ENCODE data around the gene TMEM145.

TMEM145 gene

DNA sequence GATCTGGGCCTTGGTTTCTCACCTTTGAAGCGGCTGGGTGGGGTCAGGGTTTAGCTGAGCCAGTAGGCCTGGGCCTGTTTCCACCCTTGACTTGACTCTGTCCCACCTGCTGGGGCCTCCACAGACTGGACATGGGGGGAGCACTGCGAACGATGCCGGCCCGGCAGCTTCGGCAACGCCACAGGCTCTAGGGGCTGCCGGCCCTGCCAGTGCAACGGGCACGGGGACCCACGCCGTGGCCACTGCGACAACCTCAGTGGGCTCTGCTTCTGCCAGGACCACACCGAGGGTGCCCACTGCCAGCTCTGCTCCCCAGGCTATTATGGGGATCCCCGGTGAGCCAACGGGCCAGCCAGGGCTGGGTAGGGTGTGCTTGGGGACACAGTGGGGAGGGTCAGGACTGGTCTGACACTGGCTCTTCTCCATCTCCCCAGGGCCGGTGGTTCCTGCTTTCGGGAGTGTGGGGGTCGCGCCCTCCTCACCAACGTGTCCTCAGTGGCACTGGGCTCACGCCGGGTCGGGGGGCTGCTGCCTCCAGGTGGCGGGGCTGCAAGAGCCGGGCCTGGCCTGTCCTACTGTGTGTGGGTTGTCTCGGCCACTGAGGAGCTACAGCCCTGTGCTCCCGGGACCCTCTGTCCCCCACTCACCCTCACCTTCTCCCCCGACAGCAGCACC, 40.4 kb downstream of the TMEM145 start:
- no peak overlapping the region for H3K27ac ChIP-seq

DNA sequence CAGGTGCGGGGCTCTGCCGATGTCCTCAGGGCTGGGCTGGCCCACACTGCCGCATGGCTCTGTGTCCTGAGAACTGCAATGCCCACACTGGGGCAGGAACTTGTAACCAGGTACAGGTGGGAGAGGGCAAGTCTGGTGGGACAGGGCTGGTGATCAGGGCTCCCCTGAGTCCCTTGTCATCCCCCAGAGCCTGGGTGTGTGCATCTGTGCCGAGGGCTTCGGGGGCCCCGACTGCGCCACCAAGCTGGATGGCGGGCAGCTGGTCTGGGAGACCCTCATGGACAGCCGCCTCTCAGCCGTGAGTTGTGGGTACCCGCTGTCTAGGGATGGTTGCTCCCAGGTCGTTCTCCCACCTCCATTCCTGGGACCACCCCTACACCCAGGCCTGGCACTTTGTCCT, 42.8 kb downstream of the TMEM145 start:
- H3K27ac ChIP-seq: no peak overlapping the region
- DNase-seq (ENCODE audit: low read depth, low spot score): no peak

More for the DNA sequence above, 40.4 kb downstream of the TMEM145 start:
- no peak for DNase-seq (ENCODE audit: low read depth, low spot score)

- H3K27ac ChIP-seq: no peak overlapping the region
- no peak for DNase-seq (ENCODE audit: low read depth, low spot score)
Measured at GRCh38 chr19:42356686-42357085, 43.6 kb downstream of the TMEM145 start.

- H3K27ac ChIP-seq: no peak overlapping the region
- no peak for DNase-seq (ENCODE audit: low read depth, low spot score)
Measured at GRCh38 chr19:42357290-42357689, 44.2 kb downstream of the TMEM145 start.

DNA sequence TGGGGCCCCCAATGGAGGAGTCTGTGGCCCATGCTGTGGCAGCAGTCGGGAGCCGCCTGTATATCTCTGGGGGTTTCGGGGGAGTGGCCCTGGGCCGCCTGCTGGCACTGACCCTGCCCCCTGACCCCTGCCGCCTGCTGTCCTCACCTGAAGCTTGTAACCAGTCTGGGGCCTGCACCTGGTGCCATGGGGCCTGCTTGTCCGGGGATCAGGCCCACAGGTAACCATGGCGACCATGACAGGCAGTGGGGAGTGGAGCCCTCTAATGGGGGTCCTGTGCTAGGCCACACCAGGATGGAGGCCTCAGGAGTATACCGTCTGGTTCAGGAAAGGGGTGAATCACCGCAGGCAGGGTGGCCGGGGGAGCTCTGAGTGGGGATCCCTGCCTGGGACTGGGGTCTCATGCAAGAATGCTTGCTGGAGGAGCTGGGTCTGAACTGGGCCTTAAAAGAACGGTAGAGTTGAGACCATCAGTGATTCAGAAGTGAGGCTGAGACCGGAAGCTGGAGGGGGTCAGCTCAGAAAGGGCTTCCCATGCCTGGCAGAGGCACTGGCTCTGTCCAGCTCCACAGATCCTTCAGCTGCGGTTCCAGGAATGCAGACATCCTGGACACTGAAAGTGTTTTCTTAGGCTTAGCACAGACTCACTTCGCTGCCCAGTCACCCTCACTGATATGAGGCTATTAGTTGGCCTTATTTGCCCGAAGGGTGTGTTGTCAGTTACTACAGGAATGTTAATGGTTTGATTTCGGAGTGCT, 47.9 kb downstream of the TMEM145 start:
- no peak overlapping the region for H3K27ac ChIP-seq
- no peak for DNase-seq (ENCODE audit: low read depth, low spot score)

DNA sequence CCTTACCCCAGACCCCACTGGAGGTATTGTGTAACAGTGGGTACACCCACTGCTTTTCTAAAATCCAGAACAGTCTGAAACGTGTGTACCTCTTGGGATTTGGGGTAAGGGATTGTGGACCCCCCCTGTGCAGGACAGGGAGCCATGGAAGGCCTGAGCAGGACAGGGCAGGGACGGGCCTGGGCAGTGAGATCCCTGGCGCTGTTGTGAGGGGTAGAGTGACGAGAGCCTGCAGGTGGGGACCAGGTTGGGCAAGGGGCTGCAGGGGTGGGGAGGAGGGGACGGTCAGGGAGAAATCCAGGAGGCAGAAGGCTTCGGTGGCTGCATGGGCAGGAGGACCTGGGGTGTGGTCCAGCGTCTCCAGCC, 48.4 kb downstream of the TMEM145 start:
- H3K27ac ChIP-seq: no peak overlapping the region
- DNase-seq (ENCODE audit: low read depth, low spot score): no peak

- no peak overlapping the region for H3K27ac ChIP-seq
- DNase-seq (ENCODE audit: low read depth, low spot score): no peak
Measured at GRCh38 chr19:42362342-42362741, 49.2 kb downstream of the TMEM145 start.

- no peak for DNase-seq (ENCODE audit: low read depth, low spot score)
- no peak overlapping the region for H3K27ac ChIP-seq
Measured at GRCh38 chr19:42362891-42363440, 49.9 kb downstream of the TMEM145 start.

GRCh38 chr19:42363614-42364346, 50.7 kb downstream of the TMEM145 start:
- DNase-seq (ENCODE audit: low read depth, low spot score): no peak
- no peak overlapping the region for H3K27ac ChIP-seq

DNA sequence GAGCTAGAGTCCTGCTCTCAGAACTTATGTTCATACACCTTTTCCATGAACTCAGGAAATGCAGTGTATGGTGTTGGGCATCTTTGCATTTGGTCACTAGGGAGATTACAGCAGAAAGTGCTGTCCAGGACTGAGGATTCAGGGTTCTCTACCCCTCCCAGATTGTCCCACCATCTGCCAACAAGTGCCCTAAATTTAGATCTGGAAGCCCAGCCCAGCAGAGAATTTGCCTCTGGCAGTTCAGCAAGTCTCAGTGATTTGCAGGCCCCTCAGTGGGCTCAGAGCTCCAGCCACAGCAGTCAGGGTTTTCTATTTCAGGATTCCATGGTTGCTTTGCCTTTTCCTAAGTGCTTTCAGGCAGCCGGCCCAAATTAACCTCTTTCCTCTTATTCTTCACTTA, 53.6 kb downstream of the TMEM145 start:
- no peak for DNase-seq (ENCODE audit: low read depth, low spot score)
- H3K27ac ChIP-seq: no peak overlapping the region

- H3K27ac ChIP-seq: no peak overlapping the region
- no peak for DNase-seq (ENCODE audit: low read depth, low spot score)
Measured at GRCh38 chr19:42367929-42368328, 54.8 kb downstream of the TMEM145 start.

GRCh38 chr19:42368360-42368759, 55.3 kb downstream of the TMEM145 start:
- DNase-seq (ENCODE audit: low read depth, low spot score): no peak
- H3K27ac ChIP-seq: no peak overlapping the region

DNA sequence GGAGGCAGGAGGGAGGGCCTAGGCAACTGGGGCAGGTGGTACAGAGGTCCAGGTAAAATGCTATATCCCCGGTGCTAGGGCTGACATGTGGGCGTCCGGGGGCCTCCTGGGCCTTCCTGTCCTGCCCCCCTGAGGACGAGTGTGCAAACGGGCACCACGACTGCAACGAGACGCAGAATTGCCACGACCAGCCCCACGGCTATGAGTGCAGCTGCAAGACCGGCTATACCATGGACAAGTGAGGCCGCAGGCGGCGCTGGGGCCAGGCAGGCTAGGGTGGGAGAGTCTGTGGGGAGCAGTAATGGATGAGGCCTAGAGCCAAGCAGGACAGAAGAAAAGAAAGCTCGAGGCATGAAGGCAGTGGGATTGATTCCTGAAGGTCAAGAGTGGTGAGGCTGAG, 55.7 kb downstream of the TMEM145 start:
- H3K27ac ChIP-seq: no peak overlapping the region
- DNase-seq (ENCODE audit: low read depth, low spot score): no peak

DNA sequence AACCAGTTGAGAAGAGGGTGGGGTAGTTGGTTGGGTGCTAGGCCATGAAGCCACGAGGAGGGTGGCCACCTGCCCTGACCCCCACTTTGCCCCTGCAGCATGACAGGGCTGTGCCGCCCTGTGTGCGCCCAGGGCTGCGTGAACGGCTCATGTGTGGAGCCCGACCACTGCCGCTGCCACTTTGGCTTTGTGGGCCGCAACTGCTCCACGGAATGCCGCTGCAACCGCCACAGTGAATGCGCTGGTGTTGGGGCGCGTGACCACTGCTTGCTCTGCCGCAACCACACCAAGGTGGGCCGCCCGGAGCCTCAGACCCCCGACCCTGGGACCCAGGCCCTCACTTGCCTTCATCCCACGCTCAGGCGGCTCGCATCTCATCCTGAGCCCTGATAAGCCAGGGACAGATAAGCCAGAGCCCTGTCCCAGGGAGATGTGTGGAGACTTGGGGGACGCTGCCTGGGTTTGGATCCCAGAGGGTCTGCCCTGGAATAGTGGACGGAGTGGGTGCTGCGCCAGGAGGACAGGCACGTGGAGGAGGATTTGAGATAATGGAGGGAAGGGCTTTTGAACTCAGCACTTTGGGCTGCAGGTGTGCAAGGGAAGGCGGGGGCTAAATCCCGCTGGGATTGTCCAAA, 56.4 kb downstream of the TMEM145 start:
- no peak overlapping the region for H3K27ac ChIP-seq
- DNase-seq (ENCODE audit: low read depth, low spot score): no peak

GRCh38 chr19:42370068-42370520, 57.0 kb downstream of the TMEM145 start:
- H3K27ac ChIP-seq: no peak overlapping the region
- DNase-seq (ENCODE audit: low read depth, low spot score): no peak

- no peak overlapping the region for H3K27ac ChIP-seq
- DNase-seq (ENCODE audit: low read depth, low spot score): no peak
Measured at GRCh38 chr19:42370626-42371175, 57.6 kb downstream of the TMEM145 start.

All from epithelial cell of prostate (primary cell).